SH-SY5Y (cell line): ENCODE data around the gene TEX12.

Experiments
- GATA2 ChIP-seq: IDR thresholded peaks from 2 replicates; pipeline ENCODE4 v1.6.1; 2011; ENCODE audit warnings: mild to moderate bottlenecking, low read depth, low read length
- GATA3 ChIP-seq: IDR thresholded peaks from 2 replicates; pipeline ENCODE4 v1.6.1; 2011; ENCODE audit warnings: low read depth, mild to moderate bottlenecking, low read length, moderate library complexity

- TF ChIP-seq GATA2 (no peak), GATA3 (no peak)
Observed at GRCh38 chr11:112159098-112160065, 7.8 kb upstream of the TEX12 start.
